Stomach (tissue), 4 donors: Measurements from ENCODE around the gene MTHFD1.

Experiments used
- CTCF ChIP-seq, 7 experiments: fragments of 450-650 bp in 4 of 7; fragments of 200-600 bp in 3 of 7; sonication (generic) in 3 of 7; IDR thresholded peaks; one replicate each; pipeline ENCODE4 v1.5.1; 2016 to 2019; ENCODE audit warnings: antibody characterized with exemption in 7 of 7, control low read depth in 2 of 7, mild to moderate bottlenecking in 1 of 7
- POLR2AphosphoS5 ChIP-seq, 3 donors: sonication (generic); formaldehyde crosslinking; IDR thresholded peaks; one replicate each; pipeline ENCODE4 v1.6.1; 2016; ENCODE audit warnings: antibody characterized with exemption in 3 of 3

DNA sequence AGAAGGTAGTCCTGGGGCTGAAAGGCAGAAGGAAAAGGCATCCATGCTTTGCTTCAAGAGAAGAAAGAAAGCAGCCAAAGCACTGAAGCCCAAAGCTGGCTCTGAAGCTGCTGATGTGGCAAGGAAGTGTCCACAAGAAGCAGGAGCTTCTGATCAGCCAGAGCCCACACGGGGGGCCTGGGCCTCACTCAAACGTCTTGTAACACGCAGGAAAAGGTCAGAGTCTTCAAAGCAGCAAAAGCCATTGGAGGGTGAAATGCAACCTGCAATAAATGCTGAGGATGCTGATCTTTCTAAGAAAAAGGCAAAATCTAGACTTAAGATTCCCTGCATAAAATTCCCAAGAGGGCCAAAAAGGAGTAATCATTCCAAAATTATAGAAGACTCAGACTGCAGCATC, 80.3 kb downstream of the MTHFD1 start:
- no peak for TF ChIP-seq POLR2AphosphoS5 (IDR thresholded peaks at IDR 0.05)
- TF ChIP-seq CTCF (IDR thresholded peaks at IDR 0.05) = no peak
